ENCODE results near the gene ATP10A. TPM values are rescaled to one million over a fixed set of nuclear protein-coding genes. Genes with fewer than 3 reads are reported as not detected.

The ATP10A gene
- polyA plus RNA-seq, 1 donor (not counting 4 experiments of a cell fraction or from before 2014, with no cell fraction given) = not detected

- Histone ChIP-seq H3K9ac (ENCODE audit: control insufficient read depth, extremely low read depth, insufficient read depth, low read length) (no peak overlapping the region), H3K36me3 (ENCODE audit: control insufficient read depth in 2 of 2, extremely low read depth in 1 of 2, insufficient read depth in 2 of 2, low read length in 2 of 2) (no peaks in the 10 kb centered on the region), H3K9me1 (ENCODE audit: control insufficient read depth, extremely low read depth, insufficient read depth, low read length) (no peaks in the 10 kb centered on the region), H3K4me3 (ENCODE audit: control insufficient read depth in 2 of 3, extremely low read depth in 1 of 3, insufficient read depth in 2 of 3, low read depth in 1 of 3, low read length in 3 of 3) (no peak overlapping the region), H3K4me1 (ENCODE audit: control insufficient read depth, extremely low read depth, insufficient read depth, low read length) (no peaks in the 10 kb centered on the region), H3K79me2 (ENCODE audit: control insufficient read depth, insufficient read depth, low read length) (no peaks in the 10 kb centered on the region), H3K4me2 (ENCODE audit: control insufficient read depth, extremely low read depth, insufficient read depth, low read depth, low read length) (no peak overlapping the region), H3K27ac (ENCODE audit: control insufficient read depth, insufficient read depth, low read length) (no peak overlapping the region), H3K9me3 (ENCODE audit: control insufficient read depth, low read depth, low read length) (no peaks in the 10 kb centered on the region), H3K27me3 (ENCODE audit: control insufficient read depth, extremely low read depth, insufficient read depth, low read length) (no peaks in the 10 kb centered on the region), H4K20me1 (ENCODE audit: control insufficient read depth, extremely low read depth, insufficient read depth, low read length) (no peaks in the 10 kb centered on the region), H2AFZ (ENCODE audit: control insufficient read depth, low read length) (no peak overlapping the region)
- DNase-seq (ENCODE audit: low read depth, low spot score) (no peak), FAIRE-seq (no peak)
- TF ChIP-seq EZH2 (IDR thresholded peaks at IDR 0.05; ENCODE audit: low read length) (no peak), CTCF (optimal IDR thresholded peaks at IDR 0.05 in 1 of 3, IDR thresholded peaks at IDR 0.05 in 1 of 3, conservative IDR thresholded peaks at IDR 0.05 in 1 of 3; ENCODE audit: extremely low read depth in 1 of 3, insufficient read depth in 2 of 3, low read length in 3 of 3) (no peak)
- dilution Hi-C loops (cut with MboI; ENCODE audit: extremely low pct_ligation_motif_present, low sequenced_read_pairs) = no loop called here
Observed at GRCh38 chr15:25830844-25831451, 32.2 kb downstream of the ATP10A start.

GRCh38 chr15:25829073-25829472 lies 34.1 kb downstream of the ATP10A start:
- H3K79me2 ChIP-seq (ENCODE audit: control insufficient read depth, insufficient read depth, low read length) = no peaks in the 10 kb centered on the region
- no peaks in the 10 kb centered on the region for H3K4me1 ChIP-seq (ENCODE audit: control insufficient read depth, extremely low read depth, insufficient read depth, low read length)
- no peak overlapping the region for H2AFZ ChIP-seq (ENCODE audit: control insufficient read depth, low read length)
- H3K4me3 ChIP-seq (ENCODE audit: control insufficient read depth in 2 of 3, extremely low read depth in 1 of 3, insufficient read depth in 2 of 3, low read depth in 1 of 3, low read length in 3 of 3) = no peak overlapping the region
- no peak for DNase-seq (ENCODE audit: low read depth, low spot score)
- no peaks in the 10 kb centered on the region for H3K9me3 ChIP-seq (ENCODE audit: control insufficient read depth, low read depth, low read length)
- H3K9ac ChIP-seq (ENCODE audit: control insufficient read depth, extremely low read depth, insufficient read depth, low read length) = no peak overlapping the region
- dilution Hi-C loops (cut with MboI; ENCODE audit: extremely low pct_ligation_motif_present, low sequenced_read_pairs) = no loop called here
- H3K27ac ChIP-seq (ENCODE audit: control insufficient read depth, insufficient read depth, low read length) = no peak overlapping the region
- FAIRE-seq = no peak
- H3K9me1 ChIP-seq (ENCODE audit: control insufficient read depth, extremely low read depth, insufficient read depth, low read length) = no peaks in the 10 kb centered on the region
- H3K36me3 ChIP-seq (ENCODE audit: control insufficient read depth in 2 of 2, extremely low read depth in 1 of 2, insufficient read depth in 2 of 2, low read length in 2 of 2) = no peaks in the 10 kb centered on the region
- H4K20me1 ChIP-seq (ENCODE audit: control insufficient read depth, extremely low read depth, insufficient read depth, low read length) = no peaks in the 10 kb centered on the region
- no peak overlapping the region for H3K4me2 ChIP-seq (ENCODE audit: control insufficient read depth, extremely low read depth, insufficient read depth, low read depth, low read length)
- TF ChIP-seq CTCF (optimal IDR thresholded peaks at IDR 0.05 in 1 of 3, IDR thresholded peaks at IDR 0.05 in 1 of 3, conservative IDR thresholded peaks at IDR 0.05 in 1 of 3; ENCODE audit: extremely low read depth in 1 of 3, insufficient read depth in 2 of 3, low read length in 3 of 3) (no peak), EZH2 (IDR thresholded peaks at IDR 0.05; ENCODE audit: low read length) (no peak)
- no peaks in the 10 kb centered on the region for H3K27me3 ChIP-seq (ENCODE audit: control insufficient read depth, extremely low read depth, insufficient read depth, low read length)
